Small intestine (tissue), 7 donors: Measurements from ENCODE around the gene LEF1. TPM values are rescaled to one million over a fixed set of nuclear protein-coding genes. Genes with fewer than 3 reads are reported as not detected.

Source experiments
- DNase-seq, 2 donors: peaks; one replicate each; pipeline versions ENCODE4 v3.0.0 to v3.0.0-alpha.2; 2013
- FAIRE-seq: peaks from 2 replicates; lab custom pipeline; 2012; peaks lifted over from hg19 to GRCh38; lab: Jason Lieb, UNC
- H3K27ac ChIP-seq, 3 donors: one replicate each; pipeline ENCODE4 v1.5.1; 2013; ENCODE audit warnings: low read length in 2 of 3, mild to moderate bottlenecking in 2 of 3, control low read depth in 1 of 3, inconsistent platforms in 1 of 3, low read depth in 1 of 3, moderate library complexity in 1 of 3
- H3K27me3 ChIP-seq, 3 donors: one replicate each; pipeline ENCODE4 v1.6.1; 2013; ENCODE audit warnings: low read length in 3 of 3, inconsistent platforms in 1 of 3; ENCODE audit not compliant: control insufficient read depth in 3 of 3, insufficient read depth in 3 of 3
- H3K36me3 ChIP-seq, 3 donors: one replicate each; pipeline ENCODE4 v1.6.1; 2013; ENCODE audit warnings: low read length in 3 of 3, inconsistent platforms in 1 of 3, low read depth in 1 of 3, mild to moderate bottlenecking in 1 of 3, moderate library complexity in 1 of 3; ENCODE audit not compliant: control insufficient read depth in 3 of 3, insufficient read depth in 2 of 3
- H3K4me1 ChIP-seq, 3 donors: one replicate each; pipeline ENCODE4 v1.6.1; 2013; ENCODE audit warnings: low read length in 2 of 3, inconsistent platforms in 1 of 3, low read depth in 1 of 3, mild to moderate bottlenecking in 1 of 3, moderate library complexity in 1 of 3; ENCODE audit not compliant: control insufficient read depth in 3 of 3, insufficient read depth in 2 of 3
- H3K4me3 ChIP-seq, 3 donors: one replicate each; pipeline ENCODE4 v1.5.1; 2013; ENCODE audit warnings: low read length in 3 of 3, control low read depth in 1 of 3, inconsistent platforms in 1 of 3, low read depth in 1 of 3, mild to moderate bottlenecking in 1 of 3, moderate library complexity in 1 of 3
- H3K9me3 ChIP-seq, 2 donors: one replicate each; pipeline ENCODE4 v1.6.1; 2013; ENCODE audit warnings: low read depth in 1 of 2, low read length in 1 of 2; ENCODE audit not compliant: control insufficient read depth in 2 of 2, insufficient read depth in 1 of 2
- WGBS, 3 donors: extraction: QIAGEN DNeasy Blood & Tissue Kit; methylation state at CpG; one replicate each; pipeline ENCODE4 v1.1.7; 2013; 5-methylcytosine and 5-hydroxymethylcytosine counted together
- polyA plus RNA-seq, 4 donors: library from polyadenylated mRNA; stranded (reverse) in 3 of 4; unstranded in 1 of 4; fragments of 200-250 nt in 3 of 4; fragments of 120-200 nt in 1 of 4; gene quantifications; one replicate each; pipeline versions ENCODE4 v1.2.1 to v1.2.3, GENCODE V29; 2013
- donor health status: healthy with polysubstance abuse.
- donor health status: control.
- donor health status: control.
- donor health status: Bipolar disorder and iron deficiency.
- donor health status: healthy.

The LEF1 gene
- polyA plus RNA-seq, 4 donors, result 0.89 to 5.2 (median 3.7) TPM

GRCh38 chr4:108099838-108100237, 68.9 kb downstream of the LEF1 start:
- Histone ChIP-seq H3K27ac (no peak overlapping the region), H3K36me3 (no peaks in the 10 kb centered on the region), H3K4me1 (no peaks in the 10 kb centered on the region), H3K9me3 (no peaks in the 10 kb centered on the region), H3K4me3 (no peak overlapping the region), H3K27me3 (peaks cover 0 to 5% (median 0%) of the 10 kb centered on the region in 3 donors)
- DNase-seq, result no peak
- WGBS, 3 donors, result 94 to 98% (median 96%) methylated on average over 1 of the region's 1 CpG
- no peak for FAIRE-seq

- H3K36me3 ChIP-seq, result no peaks in the 10 kb centered on the region
- no peaks in the 10 kb centered on the region for H3K9me3 ChIP-seq
- no peak overlapping the region for H3K27ac ChIP-seq
- 81 to 89% (median 87%) methylated on average over 5 of the region's 5 CpGs for WGBS, 3 donors
- DNase-seq, result no peak
- peaks cover 0 to 2% (median 0%) of the 10 kb centered on the region in 3 donors for H3K27me3 ChIP-seq
- FAIRE-seq, result no peak
- H3K4me1 ChIP-seq, result no peaks in the 10 kb centered on the region
- H3K4me3 ChIP-seq, result no peak overlapping the region
Observed at GRCh38 chr4:108097990-108098553, 70.7 kb downstream of the LEF1 start.

GRCh38 chr4:108094923-108095482, 73.7 kb downstream of the LEF1 start:
- H3K4me3 ChIP-seq, result no peak overlapping the region
- WGBS, 3 donors, result 59 to 65% (median 63%) methylated on average over 5 of the region's 5 CpGs
- no peak for FAIRE-seq

GRCh38 chr4:108094131-108094530, 74.6 kb downstream of the LEF1 start:
- Histone ChIP-seq H3K9me3 (no peaks in the 10 kb centered on the region), H3K27ac (no peak overlapping the region), H3K4me1 (no peaks in the 10 kb centered on the region), H3K4me3 (no peak overlapping the region), H3K27me3 (peaks cover 0 to 2% (median 0%) of the 10 kb centered on the region in 3 donors), H3K36me3 (no peaks in the 10 kb centered on the region)
- 69 to 87% (median 84%) methylated on average over 2 of the region's 2 CpGs for WGBS, 3 donors
- FAIRE-seq (no peak), DNase-seq (no peak)

More at GRCh38 chr4:108094923-108095482, 73.7 kb downstream of the LEF1 start:
- Histone ChIP-seq H3K27ac (no peak overlapping the region), H3K4me1 (no peaks in the 10 kb centered on the region), H3K9me3 (no peaks in the 10 kb centered on the region), H3K36me3 (no peaks in the 10 kb centered on the region), H3K27me3 (peaks cover 0 to 2% (median 0%) of the 10 kb centered on the region in 3 donors)
- no peak for DNase-seq

- H3K9me3 ChIP-seq, result no peaks in the 10 kb centered on the region
- H3K4me3 ChIP-seq, result no peak overlapping the region
- no peak for FAIRE-seq
- WGBS, 3 donors, result 88 to 97% (median 96%) methylated on average over 2 of the region's 2 CpGs
- no peaks in the 10 kb centered on the region for H3K36me3 ChIP-seq
- no peak for DNase-seq
- H3K27ac ChIP-seq, result no peak overlapping the region
- H3K4me1 ChIP-seq, result no peaks in the 10 kb centered on the region
- H3K27me3 ChIP-seq, result peaks cover 0 to 2% (median 0%) of the 10 kb centered on the region in 3 donors
Observed at GRCh38 chr4:108092288-108092687, 76.4 kb downstream of the LEF1 start.

GRCh38 chr4:108087293-108087967, 81.3 kb downstream of the LEF1 start:
- 81 to 86% (median 84%) methylated on average over 6 of the region's 6 CpGs for WGBS, 3 donors
- FAIRE-seq, result no peak
- H3K9me3 ChIP-seq, result no peaks in the 10 kb centered on the region

GRCh38 chr4:108081256-108081655, 87.5 kb downstream of the LEF1 start:
- Histone ChIP-seq H3K4me3 (no peak overlapping the region), H3K27ac (no peak overlapping the region), H3K36me3 (no peaks in the 10 kb centered on the region), H3K4me1 (no peaks in the 10 kb centered on the region), H3K9me3 (no peaks in the 10 kb centered on the region), H3K27me3 (peaks cover 0 to 2% (median 0%) of the 10 kb centered on the region in 3 donors)
- FAIRE-seq, result no peak
- WGBS, 3 donors, result 92 to 95% (median 93%) methylated on average over 16 of the region's 16 CpGs
- no peak for DNase-seq

More at GRCh38 chr4:108087293-108087967, 81.3 kb downstream of the LEF1 start:
- DNase-seq, result no peak
- H3K27me3 ChIP-seq, result no peaks in the 10 kb centered on the region
- H3K4me1 ChIP-seq, result no peaks in the 10 kb centered on the region
- no peaks in the 10 kb centered on the region for H3K36me3 ChIP-seq
- no peak overlapping the region for H3K27ac ChIP-seq
- no peak overlapping the region for H3K4me3 ChIP-seq

GRCh38 chr4:108080747-108081146, 88.0 kb downstream of the LEF1 start:
- Histone ChIP-seq H3K27me3 (peaks cover 0 to 2% (median 0%) of the 10 kb centered on the region in 3 donors), H3K4me1 (no peaks in the 10 kb centered on the region), H3K27ac (no peak overlapping the region), H3K36me3 (no peaks in the 10 kb centered on the region), H3K4me3 (no peak overlapping the region), H3K9me3 (no peaks in the 10 kb centered on the region)
- DNase-seq (no peak), FAIRE-seq (no peak)
- WGBS, 3 donors, result 89 to 95% (median 92%) methylated on average over 10 of the region's 10 CpGs
